ENCODE data around the gene WDCP. TPM values are rescaled to one million over a fixed set of nuclear protein-coding genes. Genes with fewer than 3 reads are reported as not detected.

The WDCP gene
- total RNA-seq, 4 donors from 2014 or later: 6.1 to 8.1 (median 6.4) TPM

GRCh38 chr2:24080701-24081100, 33.5 kb upstream of the WDCP start:
- Histone ChIP-seq H3K36me3 (peaks cover 0 to 47% (median 0%) of the 10 kb centered on the region in 3 donors), H3K4me3 (no peak overlapping the region), H3K9me3 (no peaks in the 10 kb centered on the region), H3K27ac (no peak overlapping the region), H3K27me3 (no peaks in the 10 kb centered on the region), H3K4me1 (peaks cover 0 to 36% (median 11%) of the 10 kb centered on the region in 4 donors)
- TF ChIP-seq EP300 (IDR thresholded peaks at IDR 0.05): no peak
- TF ChIP-seq POLR2A (IDR thresholded peaks at IDR 0.05): no peak
- TF ChIP-seq CTCF (IDR thresholded peaks at IDR 0.05): no peak
- DNase-seq (ENCODE audit: low spot score in 2 of 2): no peak
- WGBS, 2 donors: 59 to 64% methylated on average over 2 of the region's 2 CpGs

GRCh38 chr2:24077879-24078278, 30.7 kb upstream of the WDCP start:
- Histone ChIP-seq H3K4me1 (peaks cover 0 to 44% (median 12%) of the 10 kb centered on the region in 4 donors), H3K36me3 (peaks cover 0 to 61% (median 0%) of the 10 kb centered on the region in 3 donors), H3K9me3 (no peaks in the 10 kb centered on the region), H3K27ac (peak overlapping the region; percentile 93 to 97 (median 95)), H3K27me3 (no peaks in the 10 kb centered on the region), H3K4me3 (peak overlapping the region in 3 of 4 donors; percentile 69 to 84 (median 78))
- 50 to 62% methylated on average over 2 of the region's 2 CpGs for WGBS, 2 donors
- TF ChIP-seq EP300 (IDR thresholded peaks at IDR 0.05): no peak
- no peak for TF ChIP-seq CTCF (IDR thresholded peaks at IDR 0.05)
- TF ChIP-seq POLR2A (IDR thresholded peaks at IDR 0.05): no peak
- DNase-seq (ENCODE audit: low spot score in 2 of 2): no peak

- TF ChIP-seq EP300 (IDR thresholded peaks at IDR 0.05) (no peak), POLR2A (IDR thresholded peaks at IDR 0.05) (no peak), CTCF (IDR thresholded peaks at IDR 0.05) (no peak)
- DNase-seq (ENCODE audit: low spot score in 2 of 2): no peak
- H3K9me3 ChIP-seq: no peaks in the 10 kb centered on the region
- H3K4me3 ChIP-seq: peak overlapping the region; percentile 69 to 84 (median 76)
- peaks cover 0 to 44% (median 11%) of the 10 kb centered on the region in 4 donors for H3K4me1 ChIP-seq
- H3K36me3 ChIP-seq: peaks cover 0 to 61% (median 0%) of the 10 kb centered on the region in 3 donors
- H3K27ac ChIP-seq: peak overlapping the region; percentile 93 to 97 (median 95)
- WGBS, 2 donors: 9% methylated on average over 9 of the region's 9 CpGs
- no peaks in the 10 kb centered on the region for H3K27me3 ChIP-seq
These were observed 30.3 kb upstream of the WDCP start for GRCh38 chr2:24077535-24077877.

- peak in 1 of 2 donors; percentile 15 for TF ChIP-seq POLR2A (IDR thresholded peaks at IDR 0.05)
- no peak for TF ChIP-seq CTCF (IDR thresholded peaks at IDR 0.05)
- no peak for TF ChIP-seq EP300 (IDR thresholded peaks at IDR 0.05)
- Histone ChIP-seq H3K27ac (peak overlapping the region; percentile 93 to 97 (median 95)), H3K36me3 (peaks cover 0 to 61% (median 0%) of the 10 kb centered on the region in 3 donors), H3K4me3 (peak overlapping the region; percentile 69 to 84 (median 76)), H3K4me1 (peaks cover 0 to 45% (median 11%) of the 10 kb centered on the region in 4 donors), H3K9me3 (no peaks in the 10 kb centered on the region), H3K27me3 (no peaks in the 10 kb centered on the region)
- peak in 1 of 2 donors; percentile 12 for DNase-seq (ENCODE audit: low spot score in 2 of 2)
- WGBS, 2 donors: 5 to 6% methylated on average over 27 to 41 of the region's 41 CpGs
These were observed 29.8 kb upstream of the WDCP start for GRCh38 chr2:24076849-24077534.

Data from tibial nerve (tissue), 4 donors.